Measurements from ENCODE around the gene JAML. TPM values are rescaled to one million over a fixed set of nuclear protein-coding genes. Genes with fewer than 3 reads are reported as not detected.

JAML gene
- total RNA-seq, 4 donors from 2014 or later: 3.2 to 15.1 (median 8.0) TPM

DNA sequence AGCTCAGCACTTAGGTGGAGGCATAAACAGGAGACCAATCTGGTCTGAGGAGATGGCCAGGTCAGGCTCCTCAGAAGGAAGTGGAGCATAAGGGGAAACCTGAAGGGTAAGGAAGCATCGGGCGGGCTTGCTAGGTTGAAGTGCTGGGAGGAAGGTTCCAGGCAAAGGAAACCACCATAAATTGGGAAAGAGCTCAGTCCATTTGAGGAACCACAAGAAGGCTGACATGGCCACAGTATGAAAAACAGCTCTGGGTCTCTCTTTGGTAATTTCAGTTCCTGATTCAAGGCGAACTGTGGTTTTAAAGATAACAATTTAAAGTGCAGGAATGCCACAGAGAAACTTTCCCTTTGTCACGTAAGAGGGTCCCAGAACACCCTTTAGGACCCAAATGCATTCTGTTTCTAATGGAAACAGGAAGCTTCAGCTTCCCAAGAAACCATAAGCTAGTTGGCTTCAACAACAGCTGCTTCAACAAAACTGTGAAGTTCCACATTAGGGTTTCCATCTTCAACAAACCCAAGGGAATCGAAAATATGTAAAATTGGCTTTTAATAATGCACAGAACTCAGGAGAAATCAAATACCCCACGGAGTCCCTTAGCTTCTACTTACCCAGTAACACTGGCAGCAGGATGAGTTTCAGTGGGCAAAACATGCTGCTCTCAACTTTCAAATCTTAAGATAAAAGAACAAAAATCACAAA lies 10.4 kb downstream of the JAML start:
- DNase-seq: no peak
- peak in 1 of 3 donors; percentile 8 for TF ChIP-seq POLR2AphosphoS5 (IDR thresholded peaks at IDR 0.05)
- TF ChIP-seq POLR2A (IDR thresholded peaks at IDR 0.05): no peak
- 62 to 71% methylated on average over 5 to 6 of the region's 6 CpGs for WGBS, 2 donors (ENCODE audit: low coverage in 1 of 2)
- intact Hi-C loops (cut with DNase I; ENCODE audit: low total_unique reads) (no loop called here), in situ Hi-C loops (cut with MboI; ENCODE audit: low pct_ligation_motif_present in 1 of 4, low pct_unique_long_range_greater_than_20kb in 1 of 4, low sequenced_read_pairs in 3 of 4) (no loop called here)
- H3K27ac ChIP-seq: peak overlapping the region; percentile 59 to 75 (median 63)
- H3K27me3 ChIP-seq: peaks cover 5% of the 10 kb centered on the region
- H3K4me1 ChIP-seq: peaks cover 15 to 47% (median 34%) of the 10 kb centered on the region in 4 donors
- H3K9me3 ChIP-seq: no peaks in the 10 kb centered on the region
- no peaks in the 10 kb centered on the region for H3K36me3 ChIP-seq
- H3K4me3 ChIP-seq: no peak overlapping the region

DNA sequence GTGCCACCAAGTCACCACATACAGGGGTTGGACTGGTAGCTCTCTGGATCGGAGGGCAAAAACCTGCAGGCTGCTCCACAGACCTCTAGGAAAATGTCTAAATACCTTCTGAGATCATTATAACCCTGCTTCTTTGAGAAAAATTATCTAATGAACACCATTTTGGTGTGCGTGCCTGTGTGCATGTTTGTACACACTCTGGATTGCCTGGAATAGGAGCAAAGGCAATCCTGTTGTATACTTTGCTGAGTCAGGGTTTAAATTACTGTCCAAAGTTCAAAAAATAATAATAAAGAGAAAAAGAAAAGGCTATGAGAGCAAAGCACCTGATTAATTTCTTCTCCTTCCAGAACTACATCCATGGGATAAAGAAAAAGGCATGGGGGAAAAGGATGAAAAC lies 11.0 kb downstream of the JAML start:
- no peaks in the 10 kb centered on the region for H3K9me3 ChIP-seq
- peaks cover 15 to 47% (median 34%) of the 10 kb centered on the region in 4 donors for H3K4me1 ChIP-seq
- TF ChIP-seq POLR2AphosphoS5 (IDR thresholded peaks at IDR 0.05): peak in 2 of 3 donors; percentile 7 to 8
- TF ChIP-seq, protein P1, sequence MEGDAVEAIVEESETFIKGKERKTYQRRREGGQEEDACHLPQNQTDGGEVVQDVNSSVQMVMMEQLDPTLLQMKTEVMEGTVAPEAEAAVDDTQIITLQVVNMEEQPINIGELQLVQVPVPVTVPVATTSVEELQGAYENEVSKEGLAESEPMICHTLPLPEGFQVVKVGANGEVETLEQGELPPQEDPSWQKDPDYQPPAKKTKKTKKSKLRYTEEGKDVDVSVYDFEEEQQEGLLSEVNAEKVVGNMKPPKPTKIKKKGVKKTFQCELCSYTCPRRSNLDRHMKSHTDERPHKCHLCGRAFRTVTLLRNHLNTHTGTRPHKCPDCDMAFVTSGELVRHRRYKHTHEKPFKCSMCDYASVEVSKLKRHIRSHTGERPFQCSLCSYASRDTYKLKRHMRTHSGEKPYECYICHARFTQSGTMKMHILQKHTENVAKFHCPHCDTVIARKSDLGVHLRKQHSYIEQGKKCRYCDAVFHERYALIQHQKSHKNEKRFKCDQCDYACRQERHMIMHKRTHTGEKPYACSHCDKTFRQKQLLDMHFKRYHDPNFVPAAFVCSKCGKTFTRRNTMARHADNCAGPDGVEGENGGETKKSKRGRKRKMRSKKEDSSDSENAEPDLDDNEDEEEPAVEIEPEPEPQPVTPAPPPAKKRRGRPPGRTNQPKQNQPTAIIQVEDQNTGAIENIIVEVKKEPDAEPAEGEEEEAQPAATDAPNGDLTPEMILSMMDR (IDR thresholded peaks at IDR 0.05): no peak
- H3K4me3 ChIP-seq: no peak overlapping the region
- no peaks in the 10 kb centered on the region for H3K36me3 ChIP-seq
- DNase-seq: no peak
- 39 to 72% methylated on average over 2 of the region's 2 CpGs for WGBS, 2 donors (ENCODE audit: low coverage in 1 of 2)
- H3K27me3 ChIP-seq: peaks cover 5% of the 10 kb centered on the region
- H3K27ac ChIP-seq: peak overlapping the region; percentile 59 to 75 (median 63)
- intact Hi-C loops (cut with DNase I; ENCODE audit: low total_unique reads): no loop called here
- in situ Hi-C loops (cut with MboI; ENCODE audit: low pct_ligation_motif_present in 1 of 4, low pct_unique_long_range_greater_than_20kb in 1 of 4, low sequenced_read_pairs in 3 of 4): no loop called here

GRCh38 chr11:118213201-118213600 lies 11.6 kb downstream of the JAML start:
- intact Hi-C loops (cut with DNase I; ENCODE audit: low total_unique reads): no loop called here
- peak overlapping the region; percentile 59 to 75 (median 63) for H3K27ac ChIP-seq
- 78 to 80% methylated on average over 4 of the region's 4 CpGs for WGBS, 2 donors (ENCODE audit: low coverage in 1 of 2)

DNA sequence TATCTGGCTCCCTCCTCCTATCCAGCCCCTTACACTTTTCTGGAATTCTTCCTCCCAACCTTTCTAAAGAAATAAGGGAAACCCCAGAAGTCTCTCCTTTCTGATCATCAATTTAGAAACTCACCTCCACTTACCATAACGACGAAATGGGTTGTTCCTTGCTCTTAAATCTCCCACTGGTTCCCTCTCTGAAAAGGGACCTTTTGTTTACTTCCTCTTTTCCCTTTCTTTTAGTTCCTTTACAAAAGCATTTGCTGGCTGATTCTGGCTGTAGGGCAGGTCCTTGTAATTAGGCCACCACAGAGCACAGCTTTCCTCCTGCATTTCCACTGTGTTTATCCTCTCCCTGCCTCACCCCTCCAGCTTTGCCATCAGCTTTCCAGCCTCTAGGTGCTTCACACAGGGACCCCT lies 12.0 kb downstream of the JAML start:
- Histone ChIP-seq H3K36me3 (no peaks in the 10 kb centered on the region), H3K4me1 (peaks cover 15 to 47% (median 34%) of the 10 kb centered on the region in 4 donors), H3K9me3 (no peaks in the 10 kb centered on the region), H3K27me3 (peaks cover 5% of the 10 kb centered on the region), H3K27ac (peak overlapping the region; percentile 59 to 75 (median 63)), H3K4me3 (no peak overlapping the region)
- in situ Hi-C loops (cut with MboI; ENCODE audit: low pct_ligation_motif_present in 1 of 4, low pct_unique_long_range_greater_than_20kb in 1 of 4, low sequenced_read_pairs in 3 of 4) (no loop called here), intact Hi-C loops (cut with DNase I; ENCODE audit: low total_unique reads) (no loop called here)
- DNase-seq: no peak
- WGBS, 2 donors (ENCODE audit: low coverage in 1 of 2): 63 to 72% methylated on average over 2 of the region's 2 CpGs
- no peak for TF ChIP-seq POLR2AphosphoS5 (IDR thresholded peaks at IDR 0.05)
- TF ChIP-seq EP300 (IDR thresholded peaks at IDR 0.05; ENCODE audit: low read depth): no peak
- no peak for TF ChIP-seq POLR2A (IDR thresholded peaks at IDR 0.05)
- TF ChIP-seq, protein P1 (IDR thresholded peaks at IDR 0.05): no peak

More at GRCh38 chr11:118213201-118213600, 11.6 kb downstream of the JAML start:
- no peak overlapping the region for H3K4me3 ChIP-seq
- no peaks in the 10 kb centered on the region for H3K9me3 ChIP-seq
- no peak for DNase-seq
- peaks cover 5% of the 10 kb centered on the region for H3K27me3 ChIP-seq
- TF ChIP-seq EP300 (IDR thresholded peaks at IDR 0.05; ENCODE audit: low read depth): no peak
- TF ChIP-seq POLR2AphosphoS5 (IDR thresholded peaks at IDR 0.05): no peak
- H3K4me1 ChIP-seq: peaks cover 15 to 47% (median 34%) of the 10 kb centered on the region in 4 donors
- in situ Hi-C loops (cut with MboI; ENCODE audit: low pct_ligation_motif_present in 1 of 4, low pct_unique_long_range_greater_than_20kb in 1 of 4, low sequenced_read_pairs in 3 of 4): no loop called here
- H3K36me3 ChIP-seq: no peaks in the 10 kb centered on the region

DNA sequence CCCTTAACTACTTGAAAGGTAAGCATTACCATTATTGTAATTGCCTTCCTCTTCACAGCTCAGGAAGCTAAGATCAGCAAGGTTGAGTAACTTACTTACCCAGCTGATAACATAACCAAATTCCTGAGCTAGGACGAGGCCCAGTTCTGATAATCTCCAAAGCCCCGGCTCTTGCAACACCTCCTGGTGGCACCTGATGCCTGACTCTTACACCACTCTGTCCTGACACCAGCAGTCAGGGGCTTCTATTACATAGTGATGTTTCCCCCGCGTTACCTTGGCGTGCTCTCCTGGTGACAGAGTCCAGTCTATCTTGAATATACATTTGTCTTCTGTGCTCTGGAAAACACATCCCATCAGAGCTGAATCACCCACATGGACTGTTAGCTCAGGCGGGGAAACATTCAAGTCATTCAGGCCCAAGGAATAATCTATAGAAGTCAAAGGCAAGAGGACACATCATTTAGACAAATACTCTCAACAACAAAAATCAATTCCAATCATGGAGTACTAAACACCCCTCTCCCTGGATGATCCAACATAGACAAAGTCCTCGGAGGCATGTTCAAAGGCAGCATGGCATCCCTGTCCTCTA lies 12.6 kb downstream of the JAML start:
- Histone ChIP-seq H3K4me3 (no peak overlapping the region), H3K27ac (peak overlapping the region; percentile 59 to 75 (median 63)), H3K36me3 (no peaks in the 10 kb centered on the region), H3K4me1 (peaks cover 15 to 52% (median 34%) of the 10 kb centered on the region in 4 donors), H3K27me3 (peaks cover 5% of the 10 kb centered on the region), H3K9me3 (no peaks in the 10 kb centered on the region)
- in situ Hi-C loops (cut with MboI; ENCODE audit: low pct_ligation_motif_present in 1 of 4, low pct_unique_long_range_greater_than_20kb in 1 of 4, low sequenced_read_pairs in 3 of 4) (no loop called here), intact Hi-C loops (cut with DNase I; ENCODE audit: low total_unique reads) (no loop called here)
- TF ChIP-seq POLR2A (IDR thresholded peaks at IDR 0.05) (no peak), POLR2AphosphoS5 (IDR thresholded peaks at IDR 0.05) (no peak), EP300 (IDR thresholded peaks at IDR 0.05; ENCODE audit: low read depth) (no peak)
- TF ChIP-seq, protein P1 (IDR thresholded peaks at IDR 0.05): no peak
- WGBS, 2 donors (ENCODE audit: low coverage in 1 of 2): 76 to 86% methylated on average over 4 to 7 of the region's 7 CpGs
- DNase-seq: no peak
